HCT116 (cell line): ENCODE data around the gene LARP4. TPM values are rescaled to one million over a fixed set of nuclear protein-coding genes. Genes with fewer than 3 reads are reported as not detected.

Source experiments
- ATAC-seq: fragments of 200-7000 bp; cut with Tn5 transposase; 2 replicates; pipeline ENCODE4 v1.9.1; 2020; ENCODE audit warnings: mild to moderate bottlenecking, moderate library complexity
- BruUV-seq: library from RNA; stranded (reverse); fragments of 400-500 nt; replicated peaks from 2 replicates; lab custom pipeline; 2021; lab: Mats Ljungman, UMichigan
- CTCF ChIA-PET: fragments of 300-600 bp; sonication (Branson Sonifier 250); formaldehyde crosslinking; loops from one replicate; lab custom pipeline; 2021; ENCODE audit warnings: antibody characterized with exemption; lab: Charles Lee
- POLR2A ChIA-PET: fragments of 300-600, 350-600 bp; sonication (Branson Sonifier 250); formaldehyde crosslinking; loops from one replicate; lab custom pipeline; 2021; ENCODE audit warnings: antibody characterized with exemption; lab: Charles Lee
- RAD21 ChIA-PET, 2 experiments: fragments of 300-600 bp; sonication (Branson Sonifier 250); formaldehyde crosslinking; loops; one replicate each; lab custom pipeline; 2023; ENCODE audit warnings: low total read pairs in 2 of 2; ENCODE audit not compliant: uncharacterized antibody in 2 of 2, unreplicated experiment in 2 of 2, low non-redundant PET in 1 of 2; lab: Charles Lee
- DNase-seq: peaks from one replicate; pipeline ENCODE4 v3.0.0-alpha.2; 2010; ENCODE audit warnings: low read depth, low spot score
- H2AFZ ChIP-seq: fragments of 200-600 bp; shearing (Covaris generic), sonication (generic); 2 replicates; pipeline ENCODE4 v1.6.1; 2017; ENCODE audit warnings: low read depth, mixed run types, mixed read lengths, antibody characterized with exemption, low read length; ENCODE audit not compliant: poor library complexity, severe bottlenecking
- H3K27ac ChIP-seq: 2 replicates; pipeline ENCODE4 v1.5.1; 2012; ENCODE audit warnings: low read depth, low read length
- H3K27me3 ChIP-seq: fragments of 200-600 bp; sonication (generic); 2 replicates; pipeline ENCODE4 v1.6.1; 2016; ENCODE audit warnings: mixed run types, low read length, mixed read lengths; ENCODE audit not compliant: insufficient read depth
- H3K36me3 ChIP-seq, 2 experiments: fragments of 200-500 bp in 1 of 2; fragments of 200-600 bp in 1 of 2; sonication (Bioruptor generic) in 1 of 2; sonication (generic) in 1 of 2; 2 replicates each; pipeline versions ENCODE4 v1.5.1 to v1.6.1; 2014 to 2016; ENCODE audit warnings: low read length in 2 of 2, inconsistent platforms in 1 of 2, mixed read lengths in 1 of 2, mixed run types in 1 of 2; ENCODE audit not compliant: insufficient read depth in 2 of 2, control insufficient read depth in 1 of 2
- H3K4me1 ChIP-seq, 2 experiments: fragments of 200-600 bp in 1 of 2; sonication (generic) in 1 of 2; 2 replicates each; pipeline versions ENCODE4 v1.5.1 to v1.6.1; 2012 to 2017; ENCODE audit warnings: low read length in 2 of 2, inconsistent platforms in 1 of 2, mild to moderate bottlenecking in 1 of 2, mixed read lengths in 1 of 2, mixed run types in 1 of 2, moderate library complexity in 1 of 2; ENCODE audit not compliant: insufficient read depth in 2 of 2, control insufficient read depth in 1 of 2
- H3K4me2 ChIP-seq: fragments of 200-600 bp; sonication (generic); 2 replicates; pipeline ENCODE4 v1.6.1; 2017; ENCODE audit warnings: mixed run types, low read length, mixed read lengths
- H3K4me3 ChIP-seq, 2 experiments: fragments of 200-600 bp in 1 of 2; sonication (generic) in 1 of 2; replicated peaks in 1 of 2; 2 replicates each; pipeline ENCODE4 v1.5.1; 2011 to 2016; ENCODE audit warnings: low read length in 2 of 2, control low read depth in 1 of 2, low read depth in 1 of 2, mild to moderate bottlenecking in 1 of 2, mixed read lengths in 1 of 2, mixed run types in 1 of 2
- H3K79me2 ChIP-seq: fragments of 200-600 bp; sonication (generic); 2 replicates; pipeline ENCODE4 v1.6.1; 2017; ENCODE audit warnings: mild to moderate bottlenecking, mixed run types, low read length, moderate library complexity, mixed read lengths; ENCODE audit not compliant: insufficient read depth
- H3K9ac ChIP-seq: fragments of 200-600 bp; sonication (generic); 2 replicates; pipeline ENCODE4 v1.6.1; 2016; ENCODE audit warnings: low read length, mixed read lengths
- H3K9me2 ChIP-seq: fragments of 200-600 bp; sonication (generic), shearing (Covaris generic); 2 replicates; pipeline ENCODE4 v1.6.1; 2017; ENCODE audit warnings: mixed run types, mild to moderate bottlenecking, moderate library complexity; ENCODE audit not compliant: insufficient read depth
- H3K9me3 ChIP-seq, 2 experiments: fragments of 200-500 bp in 1 of 2; fragments of 200-600 bp in 1 of 2; sonication (Bioruptor generic) in 1 of 2; sonication (generic) in 1 of 2; 2 replicates each; pipeline ENCODE4 v1.6.1; 2014 to 2017; ENCODE audit warnings: low read length in 2 of 2, mixed read lengths in 2 of 2, inconsistent platforms in 1 of 2, low read depth in 1 of 2, mild to moderate bottlenecking in 1 of 2, mixed run types in 1 of 2, moderate library complexity in 1 of 2; ENCODE audit not compliant: control insufficient read depth in 1 of 2, insufficient read depth in 1 of 2
- H4K20me1 ChIP-seq: fragments of 200-600 bp; sonication (generic), shearing (Covaris generic); 2 replicates; pipeline ENCODE4 v1.6.1; 2017; ENCODE audit warnings: mixed run types, mild to moderate bottlenecking, moderate library complexity; ENCODE audit not compliant: insufficient read depth
- CBX3 ChIP-seq: IDR thresholded peaks from 2 replicates; pipeline ENCODE4 v1.6.1; 2012; ENCODE audit warnings: low read depth
- EGR1 ChIP-seq: IDR thresholded peaks from 2 replicates; pipeline ENCODE4 v1.6.1; 2012; ENCODE audit warnings: low read depth
- EZH2 ChIP-seq: fragments of 200-600 bp; sonication (generic); IDR thresholded peaks from 2 replicates; pipeline ENCODE4 v1.6.1; 2017; ENCODE audit warnings: antibody characterized with exemption, mixed run types
- FOSL1 ChIP-seq: IDR thresholded peaks from 2 replicates; pipeline ENCODE4 v1.6.1; 2012; ENCODE audit warnings: low read depth
- JUND ChIP-seq: IDR thresholded peaks from 2 replicates; pipeline ENCODE4 v1.6.1; 2012
- POLR2A ChIP-seq: IDR thresholded peaks from 2 replicates; pipeline ENCODE4 v1.7.0; 2011; ENCODE audit warnings: borderline replicate concordance; ENCODE audit not compliant: insufficient read depth, insufficient read length; ENCODE audit errors: extremely low read depth
- POLR2AphosphoS5 ChIP-seq: IDR thresholded peaks from 2 replicates; pipeline ENCODE4 v1.6.1; 2011; ENCODE audit warnings: mild to moderate bottlenecking, low read depth, low read length, moderate library complexity
- RAD21 ChIP-seq: IDR thresholded peaks from 2 replicates; pipeline ENCODE4 v1.6.1; 2012; ENCODE audit warnings: low read depth, mild to moderate bottlenecking
- SIN3A ChIP-seq: IDR thresholded peaks from 2 replicates; pipeline ENCODE4 v1.6.1; 2012; ENCODE audit warnings: low read depth
- ZFX ChIP-seq: fragments of 450-650 bp; IDR thresholded peaks from 2 replicates; pipeline ENCODE4 v1.6.1; 2017
- ZNF274 ChIP-seq: fragments of 200-500 bp; sonication (Bioruptor generic); IDR thresholded peaks from 2 replicates; pipeline ENCODE4 v1.6.1; 2014; ENCODE audit warnings: mild to moderate bottlenecking, low read depth, low read length, inconsistent platforms
- intact Hi-C: fragments of 100-400 bp; cut with micrococcal nuclease; formaldehyde crosslinking; loops from 2 replicates; pipeline ENCODE4 v1.10.0; 2022
- total RNA-seq: library from RNA; stranded (reverse); gene quantifications from one replicate; pipeline ENCODE4 v1.2.1, GENCODE V29; 2021; ENCODE audit not compliant: unreplicated experiment
- TF ChIP-seq, protein P1 (sequence below): IDR thresholded peaks from 2 replicates; pipeline ENCODE4 v1.6.1; 2012
- TF ChIP-seq, protein P2 (sequence below): IDR thresholded peaks from 2 replicates; pipeline ENCODE4 v1.6.1; 2012
- TF ChIP-seq, protein P3 (sequence below): IDR thresholded peaks from 2 replicates; pipeline ENCODE4 v1.6.1; 2011; ENCODE audit warnings: mild to moderate bottlenecking, low read length, moderate library complexity; ENCODE audit not compliant: insufficient replicate concordance; ENCODE audit errors: extremely low read depth
- TF ChIP-seq, protein P4 (sequence below), 3 experiments: fragments of 200-600 bp in 1 of 3; sonication (generic) in 1 of 3; IDR thresholded peaks in 2 of 3; conservative IDR thresholded peaks in 1 of 3; 2 replicates each; pipeline ENCODE4 v1.5.1; 2012 to 2017; ENCODE audit warnings: low read depth in 2 of 3, low read length in 2 of 3, antibody characterized with exemption in 1 of 3, borderline replicate concordance in 1 of 3, control low read depth in 1 of 3, mild to moderate bottlenecking in 1 of 3, mixed read lengths in 1 of 3, mixed run types in 1 of 3, moderate library complexity in 1 of 3; ENCODE audit not compliant: insufficient read depth in 1 of 3

LARP4 gene
- total RNA-seq, 1 experiment from 2014 or later, result 76.3 TPM

DNA sequence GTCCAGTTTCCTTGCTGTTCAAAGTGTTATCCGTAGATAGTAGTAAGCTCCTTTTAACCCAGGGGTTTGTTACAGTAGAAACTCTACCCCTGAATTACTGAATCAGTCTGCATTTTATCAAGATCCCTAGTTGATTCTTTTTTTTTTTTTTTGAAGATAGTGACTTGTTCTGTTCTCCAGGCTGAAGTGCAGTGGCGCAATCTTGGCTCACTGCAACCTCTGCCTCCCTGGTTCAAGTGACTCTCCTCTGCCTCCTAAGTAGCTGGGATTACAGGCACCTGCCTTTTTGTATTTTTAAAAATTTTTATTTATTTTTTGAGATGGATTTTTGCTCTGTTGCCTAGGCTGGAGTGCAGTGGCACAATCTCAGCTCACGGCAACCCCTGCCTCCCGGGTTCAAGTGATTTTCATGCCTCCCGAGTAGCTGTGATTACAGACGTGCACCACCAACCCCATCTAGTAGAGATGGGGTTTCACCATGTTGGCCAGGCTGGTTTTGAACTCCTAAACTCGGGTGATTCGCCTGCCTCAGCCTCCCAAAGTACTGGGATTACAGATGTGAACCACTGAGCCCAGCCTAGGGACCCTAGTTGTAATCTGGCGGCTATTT is 10.5 kb downstream of the LARP4 start:
- H3K9me2 ChIP-seq, result no peaks in the 10 kb centered on the region
- no peak overlapping the region for H3K9ac ChIP-seq
- RAD21 ChIA-PET, result no interaction called here
- no peak overlapping the region for H3K4me3 ChIP-seq
- intact Hi-C loops, result no loop called here
- no peaks in the 10 kb centered on the region for H3K27me3 ChIP-seq
- CTCF ChIA-PET, result interaction anchor here (1.7 kb wide), 1 partner anchor 341 kb away, joined by 3 read pairs; no protein-coding TSS in a partner anchor
- BruUV-seq, result no TSS peak
- no peak for DNase-seq
- peaks cover 0 to 12% of the 10 kb centered on the region in 2 experiments; a peak in 1 of 4 replicates for H3K36me3 ChIP-seq
- peaks cover 33% of the 10 kb centered on the region; the same call in 1 of the 2 replicates for H4K20me1 ChIP-seq
- peaks cover 100% of the 10 kb centered on the region for H3K79me2 ChIP-seq
- H3K9me3 ChIP-seq, result no peaks in the 10 kb centered on the region
- H3K4me2 ChIP-seq, result no peak overlapping the region
- no peak overlapping the region for H3K27ac ChIP-seq
- POLR2A ChIA-PET, result no interaction called here
- peaks cover 0 to 9% of the 10 kb centered on the region in 2 experiments; a peak in 2 of 4 replicates for H3K4me1 ChIP-seq
- no peak for TF ChIP-seq EZH2
- TF ChIP-seq, protein P1, sequence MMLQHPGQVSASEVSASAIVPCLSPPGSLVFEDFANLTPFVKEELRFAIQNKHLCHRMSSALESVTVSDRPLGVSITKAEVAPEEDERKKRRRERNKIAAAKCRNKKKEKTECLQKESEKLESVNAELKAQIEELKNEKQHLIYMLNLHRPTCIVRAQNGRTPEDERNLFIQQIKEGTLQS, result no peak
- TF ChIP-seq, protein P2, sequence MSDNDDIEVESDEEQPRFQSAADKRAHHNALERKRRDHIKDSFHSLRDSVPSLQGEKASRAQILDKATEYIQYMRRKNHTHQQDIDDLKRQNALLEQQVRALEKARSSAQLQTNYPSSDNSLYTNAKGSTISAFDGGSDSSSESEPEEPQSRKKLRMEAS, result no peak
- TF ChIP-seq FOSL1, result no peak
- no peak for TF ChIP-seq CBX3
- TF ChIP-seq POLR2AphosphoS5, result no peak
- no peak for TF ChIP-seq POLR2A
- TF ChIP-seq ZFX, result no peak
- TF ChIP-seq ZNF274, result no peak
- no peak for TF ChIP-seq JUND
- no peak for TF ChIP-seq EGR1
- no peak for TF ChIP-seq SIN3A
- no peak for TF ChIP-seq RAD21
- TF ChIP-seq, protein P3, sequence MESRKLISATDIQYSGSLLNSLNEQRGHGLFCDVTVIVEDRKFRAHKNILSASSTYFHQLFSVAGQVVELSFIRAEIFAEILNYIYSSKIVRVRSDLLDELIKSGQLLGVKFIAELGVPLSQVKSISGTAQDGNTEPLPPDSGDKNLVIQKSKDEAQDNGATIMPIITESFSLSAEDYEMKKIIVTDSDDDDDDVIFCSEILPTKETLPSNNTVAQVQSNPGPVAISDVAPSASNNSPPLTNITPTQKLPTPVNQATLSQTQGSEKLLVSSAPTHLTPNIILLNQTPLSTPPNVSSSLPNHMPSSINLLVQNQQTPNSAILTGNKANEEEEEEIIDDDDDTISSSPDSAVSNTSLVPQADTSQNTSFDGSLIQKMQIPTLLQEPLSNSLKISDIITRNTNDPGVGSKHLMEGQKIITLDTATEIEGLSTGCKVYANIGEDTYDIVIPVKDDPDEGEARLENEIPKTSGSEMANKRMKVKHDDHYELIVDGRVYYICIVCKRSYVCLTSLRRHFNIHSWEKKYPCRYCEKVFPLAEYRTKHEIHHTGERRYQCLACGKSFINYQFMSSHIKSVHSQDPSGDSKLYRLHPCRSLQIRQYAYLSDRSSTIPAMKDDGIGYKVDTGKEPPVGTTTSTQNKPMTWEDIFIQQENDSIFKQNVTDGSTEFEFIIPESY, result no peak
- TF ChIP-seq, protein P4, sequence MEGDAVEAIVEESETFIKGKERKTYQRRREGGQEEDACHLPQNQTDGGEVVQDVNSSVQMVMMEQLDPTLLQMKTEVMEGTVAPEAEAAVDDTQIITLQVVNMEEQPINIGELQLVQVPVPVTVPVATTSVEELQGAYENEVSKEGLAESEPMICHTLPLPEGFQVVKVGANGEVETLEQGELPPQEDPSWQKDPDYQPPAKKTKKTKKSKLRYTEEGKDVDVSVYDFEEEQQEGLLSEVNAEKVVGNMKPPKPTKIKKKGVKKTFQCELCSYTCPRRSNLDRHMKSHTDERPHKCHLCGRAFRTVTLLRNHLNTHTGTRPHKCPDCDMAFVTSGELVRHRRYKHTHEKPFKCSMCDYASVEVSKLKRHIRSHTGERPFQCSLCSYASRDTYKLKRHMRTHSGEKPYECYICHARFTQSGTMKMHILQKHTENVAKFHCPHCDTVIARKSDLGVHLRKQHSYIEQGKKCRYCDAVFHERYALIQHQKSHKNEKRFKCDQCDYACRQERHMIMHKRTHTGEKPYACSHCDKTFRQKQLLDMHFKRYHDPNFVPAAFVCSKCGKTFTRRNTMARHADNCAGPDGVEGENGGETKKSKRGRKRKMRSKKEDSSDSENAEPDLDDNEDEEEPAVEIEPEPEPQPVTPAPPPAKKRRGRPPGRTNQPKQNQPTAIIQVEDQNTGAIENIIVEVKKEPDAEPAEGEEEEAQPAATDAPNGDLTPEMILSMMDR (IDR thresholded peaks at IDR 0.05 in 2 of 3, conservative IDR thresholded peaks at IDR 0.05 in 1 of 3; ENCODE audit: borderline replicate concordance in 1 of 3, insufficient read depth in 1 of 3, low read depth in 2 of 3, low read length in 2 of 3), result no peak
- no peak overlapping the region for H2AFZ ChIP-seq
- ATAC-seq, result no peak
